ENCODE data around the gene MAP3K6.
A peak's percentile ranks its signal among the peaks of the same experiment; 100 is the strongest.

MAP3K6 gene, protein sequence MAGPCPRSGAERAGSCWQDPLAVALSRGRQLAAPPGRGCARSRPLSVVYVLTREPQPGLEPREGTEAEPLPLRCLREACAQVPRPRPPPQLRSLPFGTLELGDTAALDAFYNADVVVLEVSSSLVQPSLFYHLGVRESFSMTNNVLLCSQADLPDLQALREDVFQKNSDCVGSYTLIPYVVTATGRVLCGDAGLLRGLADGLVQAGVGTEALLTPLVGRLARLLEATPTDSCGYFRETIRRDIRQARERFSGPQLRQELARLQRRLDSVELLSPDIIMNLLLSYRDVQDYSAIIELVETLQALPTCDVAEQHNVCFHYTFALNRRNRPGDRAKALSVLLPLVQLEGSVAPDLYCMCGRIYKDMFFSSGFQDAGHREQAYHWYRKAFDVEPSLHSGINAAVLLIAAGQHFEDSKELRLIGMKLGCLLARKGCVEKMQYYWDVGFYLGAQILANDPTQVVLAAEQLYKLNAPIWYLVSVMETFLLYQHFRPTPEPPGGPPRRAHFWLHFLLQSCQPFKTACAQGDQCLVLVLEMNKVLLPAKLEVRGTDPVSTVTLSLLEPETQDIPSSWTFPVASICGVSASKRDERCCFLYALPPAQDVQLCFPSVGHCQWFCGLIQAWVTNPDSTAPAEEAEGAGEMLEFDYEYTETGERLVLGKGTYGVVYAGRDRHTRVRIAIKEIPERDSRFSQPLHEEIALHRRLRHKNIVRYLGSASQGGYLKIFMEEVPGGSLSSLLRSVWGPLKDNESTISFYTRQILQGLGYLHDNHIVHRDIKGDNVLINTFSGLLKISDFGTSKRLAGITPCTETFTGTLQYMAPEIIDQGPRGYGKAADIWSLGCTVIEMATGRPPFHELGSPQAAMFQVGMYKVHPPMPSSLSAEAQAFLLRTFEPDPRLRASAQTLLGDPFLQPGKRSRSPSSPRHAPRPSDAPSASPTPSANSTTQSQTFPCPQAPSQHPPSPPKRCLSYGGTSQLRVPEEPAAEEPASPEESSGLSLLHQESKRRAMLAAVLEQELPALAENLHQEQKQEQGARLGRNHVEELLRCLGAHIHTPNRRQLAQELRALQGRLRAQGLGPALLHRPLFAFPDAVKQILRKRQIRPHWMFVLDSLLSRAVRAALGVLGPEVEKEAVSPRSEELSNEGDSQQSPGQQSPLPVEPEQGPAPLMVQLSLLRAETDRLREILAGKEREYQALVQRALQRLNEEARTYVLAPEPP (N-terminal part only)

DNA sequence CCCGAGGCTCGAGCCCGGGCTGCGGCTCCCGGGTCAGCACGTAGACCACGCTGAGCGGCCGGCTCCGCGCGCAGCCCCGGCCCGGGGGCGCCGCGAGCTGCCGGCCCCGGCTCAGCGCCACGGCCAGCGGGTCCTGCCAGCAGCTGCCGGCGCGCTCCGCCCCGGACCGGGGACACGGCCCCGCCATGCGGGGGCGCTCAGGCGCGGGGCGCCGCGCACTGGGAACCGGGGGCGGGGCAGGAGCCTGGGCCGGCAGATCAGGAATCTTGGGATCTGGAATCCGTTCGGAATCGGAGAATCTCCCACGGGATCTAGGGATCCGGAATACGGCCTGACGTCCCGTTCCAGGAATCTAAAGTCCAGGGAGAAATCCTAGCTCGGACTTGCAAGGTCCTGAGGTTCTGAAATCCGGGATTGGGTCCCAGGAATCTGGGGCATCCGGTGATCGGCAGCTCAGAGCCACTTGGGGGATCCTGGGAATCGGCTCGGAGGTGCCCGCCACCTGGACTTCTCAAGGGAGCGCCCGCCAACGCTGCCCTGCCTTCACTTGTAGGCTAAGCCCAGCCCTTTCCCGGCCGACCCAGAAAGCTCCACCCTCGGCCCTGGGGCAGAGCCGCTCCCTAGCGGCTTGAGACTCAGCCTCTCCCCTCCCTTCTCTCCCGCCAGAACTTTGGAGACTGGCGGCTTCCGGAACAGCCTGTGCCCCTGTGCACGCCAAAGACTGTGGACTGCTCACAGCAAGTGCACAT, at the start of gene MAP3K6:
Gene MAP3K6, minus strand, starts transcription at position 551 of the 749 bp plus-strand sequence. Its CDS starts 364 bp downstream, at position 187.
- TF ChIP-seq, protein P1, sequence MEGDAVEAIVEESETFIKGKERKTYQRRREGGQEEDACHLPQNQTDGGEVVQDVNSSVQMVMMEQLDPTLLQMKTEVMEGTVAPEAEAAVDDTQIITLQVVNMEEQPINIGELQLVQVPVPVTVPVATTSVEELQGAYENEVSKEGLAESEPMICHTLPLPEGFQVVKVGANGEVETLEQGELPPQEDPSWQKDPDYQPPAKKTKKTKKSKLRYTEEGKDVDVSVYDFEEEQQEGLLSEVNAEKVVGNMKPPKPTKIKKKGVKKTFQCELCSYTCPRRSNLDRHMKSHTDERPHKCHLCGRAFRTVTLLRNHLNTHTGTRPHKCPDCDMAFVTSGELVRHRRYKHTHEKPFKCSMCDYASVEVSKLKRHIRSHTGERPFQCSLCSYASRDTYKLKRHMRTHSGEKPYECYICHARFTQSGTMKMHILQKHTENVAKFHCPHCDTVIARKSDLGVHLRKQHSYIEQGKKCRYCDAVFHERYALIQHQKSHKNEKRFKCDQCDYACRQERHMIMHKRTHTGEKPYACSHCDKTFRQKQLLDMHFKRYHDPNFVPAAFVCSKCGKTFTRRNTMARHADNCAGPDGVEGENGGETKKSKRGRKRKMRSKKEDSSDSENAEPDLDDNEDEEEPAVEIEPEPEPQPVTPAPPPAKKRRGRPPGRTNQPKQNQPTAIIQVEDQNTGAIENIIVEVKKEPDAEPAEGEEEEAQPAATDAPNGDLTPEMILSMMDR (IDR thresholded peaks at IDR 0.05; ENCODE audit: insufficient read depth, low read depth, low read length, missing control alignments): peak; percentile 44
- H3K4me3 ChIP-seq (ENCODE audit: low read depth, low read length): peak within 1 kb of the TSS; percentile 72
- DNase-seq (ENCODE audit: low read depth): peak; percentile 55

DNA sequence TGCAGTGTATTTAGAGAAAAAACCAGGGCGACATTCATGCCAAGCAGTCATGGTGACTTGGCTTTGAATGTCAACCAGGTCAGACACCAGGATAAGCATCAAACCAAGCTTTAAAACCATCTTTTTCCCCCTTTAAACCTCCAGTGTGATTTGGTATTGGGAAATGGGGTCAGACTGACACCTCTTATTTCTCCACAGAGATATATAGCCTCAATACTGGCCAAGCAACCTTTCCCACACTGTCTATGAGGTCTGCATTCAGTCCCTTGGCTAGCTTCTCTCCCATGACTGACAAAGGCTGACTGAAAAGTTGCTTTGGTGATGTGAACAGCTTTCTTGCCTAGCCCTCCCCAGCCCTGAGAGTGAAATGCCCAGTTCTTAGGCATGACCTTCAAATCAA, 47.3 kb upstream of the MAP3K6 start:
- no peak for DNase-seq (ENCODE audit: low read depth)
- H3K4me3 ChIP-seq (ENCODE audit: low read depth, low read length): no peak overlapping the region
- TF ChIP-seq, protein P1 (IDR thresholded peaks at IDR 0.05; ENCODE audit: insufficient read depth, low read depth, low read length, missing control alignments): no peak

DNA sequence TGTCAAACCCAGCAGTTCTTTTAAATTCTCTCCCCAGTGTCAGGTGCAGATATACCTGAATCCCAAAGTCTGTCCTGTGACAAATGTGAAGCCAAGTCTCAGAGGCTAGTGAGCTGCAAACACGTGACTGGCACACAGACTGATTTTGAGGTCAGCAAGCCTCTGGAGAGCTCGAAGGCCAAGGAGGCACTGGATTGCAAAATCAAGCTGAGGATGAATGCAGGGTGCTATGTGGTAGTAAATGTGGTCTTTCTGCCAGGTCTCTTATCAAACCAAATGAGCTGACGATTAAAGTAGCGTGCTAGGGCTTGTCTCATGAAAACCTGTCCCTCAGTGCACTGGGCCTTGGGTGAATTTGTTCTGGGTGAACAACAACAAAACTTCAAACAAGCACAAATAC, 46.2 kb upstream of the MAP3K6 start:
- H3K4me3 ChIP-seq (ENCODE audit: low read depth, low read length): no peak overlapping the region
- DNase-seq (ENCODE audit: low read depth): no peak

DNA sequence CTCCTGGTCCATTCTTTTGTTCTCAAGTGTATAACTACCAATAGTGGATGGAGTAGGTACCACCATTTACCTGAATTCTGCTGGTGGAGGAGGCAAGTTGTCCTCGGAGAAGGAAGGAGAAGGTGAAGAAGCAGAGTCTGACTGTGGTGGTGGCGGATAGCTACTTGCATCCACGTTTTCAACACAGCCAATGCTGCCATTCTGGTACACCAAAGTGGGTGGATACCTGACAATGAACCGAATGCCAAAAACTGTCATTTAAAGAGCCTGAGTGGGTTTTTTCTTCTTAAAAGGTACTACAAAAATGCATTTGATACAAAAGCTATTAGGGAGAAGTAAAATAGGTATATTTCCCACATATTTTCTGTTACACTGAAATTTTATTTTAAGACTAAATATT, 45.7 kb upstream of the MAP3K6 start:
- H3K4me3 ChIP-seq (ENCODE audit: low read depth, low read length): no peak overlapping the region
- DNase-seq (ENCODE audit: low read depth): no peak
- TF ChIP-seq, protein P1 (IDR thresholded peaks at IDR 0.05; ENCODE audit: insufficient read depth, low read depth, low read length, missing control alignments): no peak

More for the DNA sequence above, 46.2 kb upstream of the MAP3K6 start:
- TF ChIP-seq, protein P1 (IDR thresholded peaks at IDR 0.05; ENCODE audit: insufficient read depth, low read depth, low read length, missing control alignments): no peak

DNA sequence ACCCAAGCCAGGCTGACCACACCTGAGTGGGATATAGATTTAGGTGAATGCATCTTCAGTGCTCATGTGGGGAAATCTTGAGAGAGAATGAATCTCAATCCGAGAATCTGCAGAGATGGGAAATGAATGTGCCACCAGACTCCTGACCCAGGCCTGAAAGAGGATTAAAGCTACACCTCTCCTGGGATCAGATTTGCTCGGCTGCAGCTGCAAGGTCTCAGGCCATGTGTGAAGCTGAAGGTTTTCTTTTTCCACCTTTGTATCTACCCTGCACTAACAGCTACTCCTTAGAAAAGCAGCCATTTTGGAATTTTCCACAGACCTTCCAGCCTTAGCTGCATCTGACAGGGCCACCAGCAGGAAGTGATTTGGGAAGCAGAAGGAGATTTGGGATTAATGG, 43.9 kb upstream of the MAP3K6 start:
- DNase-seq (ENCODE audit: low read depth): no peak
- TF ChIP-seq, protein P1 (IDR thresholded peaks at IDR 0.05; ENCODE audit: insufficient read depth, low read depth, low read length, missing control alignments): no peak
- H3K4me3 ChIP-seq (ENCODE audit: low read depth, low read length): no peak overlapping the region

DNA sequence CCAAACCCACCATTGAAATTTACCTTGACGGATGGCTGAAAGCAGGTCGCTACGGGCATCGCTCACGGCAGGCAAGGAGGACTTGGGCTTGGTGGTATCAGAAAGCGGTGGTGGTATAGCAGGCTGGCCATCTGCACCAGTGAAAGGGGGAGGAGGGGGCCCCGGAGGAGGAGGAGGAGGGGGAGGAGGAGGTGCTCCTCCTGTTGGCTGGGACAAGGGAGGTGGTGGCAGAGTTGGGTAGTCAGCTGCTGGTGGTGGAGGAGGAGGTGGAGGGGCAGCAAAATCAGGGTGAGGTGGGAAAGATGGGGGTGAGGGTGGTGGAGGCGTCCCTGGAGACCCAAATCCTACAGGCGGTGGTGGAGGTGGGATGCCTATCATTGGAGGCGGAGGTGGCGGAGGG, 42.9 kb upstream of the MAP3K6 start:
- no peak overlapping the region for H3K4me3 ChIP-seq (ENCODE audit: low read depth, low read length)
- DNase-seq (ENCODE audit: low read depth): no peak
- TF ChIP-seq, protein P1 (IDR thresholded peaks at IDR 0.05; ENCODE audit: insufficient read depth, low read depth, low read length, missing control alignments): no peak
